Measurements from ENCODE around the gene RPTOR.

Gene RPTOR

DNA sequence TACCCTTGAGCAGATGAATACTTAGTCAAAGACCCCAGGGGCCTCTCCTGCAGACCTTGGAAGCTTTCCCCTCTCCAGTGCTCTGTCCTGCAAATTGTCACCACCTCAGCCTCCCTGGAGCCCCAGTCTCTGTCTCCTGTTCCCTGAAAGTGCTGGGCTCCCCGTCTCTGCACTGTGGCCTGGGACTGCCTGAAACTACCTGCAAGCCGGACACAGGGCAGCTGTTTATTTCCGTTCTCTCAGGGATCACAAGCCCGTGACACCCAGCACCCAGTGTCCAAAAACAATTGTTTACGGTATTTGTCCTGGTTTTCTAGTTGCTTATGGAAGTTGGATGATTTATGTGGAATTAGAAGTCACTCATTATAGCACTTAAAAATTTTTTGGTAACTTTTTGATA lies 365.4 kb downstream of the RPTOR start:
- no peak for DNase-seq (ENCODE audit: low read depth in 2 of 2)

GRCh38 chr17:80912476-80912875 lies 367.8 kb downstream of the RPTOR start:
- DNase-seq (ENCODE audit: low read depth in 2 of 2): no peak

GRCh38 chr17:80913928-80914821 lies 369.5 kb downstream of the RPTOR start:
- DNase-seq (ENCODE audit: low read depth in 2 of 2): no peak

DNA sequence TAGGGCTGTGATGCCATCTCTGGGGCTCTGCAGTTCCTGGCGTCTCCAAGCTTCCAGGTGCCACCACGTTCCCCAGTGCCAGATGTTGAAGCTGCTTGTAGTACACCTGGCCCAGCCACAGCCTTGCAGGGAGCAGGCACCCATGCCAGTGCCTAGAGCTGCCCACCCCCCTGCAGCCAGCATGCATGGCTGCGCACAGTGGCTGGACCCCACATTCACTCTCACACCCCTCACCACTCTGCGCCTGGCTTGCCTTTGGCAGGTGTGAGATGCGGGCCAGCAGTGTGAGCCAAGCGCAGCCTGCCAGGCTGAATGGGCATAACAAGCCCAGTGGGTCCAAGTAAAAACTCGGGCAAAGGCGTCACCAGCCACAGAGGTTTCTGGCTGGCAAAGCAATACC lies 371.6 kb downstream of the RPTOR start:
- DNase-seq (ENCODE audit: low read depth in 2 of 2): no peak

DNA sequence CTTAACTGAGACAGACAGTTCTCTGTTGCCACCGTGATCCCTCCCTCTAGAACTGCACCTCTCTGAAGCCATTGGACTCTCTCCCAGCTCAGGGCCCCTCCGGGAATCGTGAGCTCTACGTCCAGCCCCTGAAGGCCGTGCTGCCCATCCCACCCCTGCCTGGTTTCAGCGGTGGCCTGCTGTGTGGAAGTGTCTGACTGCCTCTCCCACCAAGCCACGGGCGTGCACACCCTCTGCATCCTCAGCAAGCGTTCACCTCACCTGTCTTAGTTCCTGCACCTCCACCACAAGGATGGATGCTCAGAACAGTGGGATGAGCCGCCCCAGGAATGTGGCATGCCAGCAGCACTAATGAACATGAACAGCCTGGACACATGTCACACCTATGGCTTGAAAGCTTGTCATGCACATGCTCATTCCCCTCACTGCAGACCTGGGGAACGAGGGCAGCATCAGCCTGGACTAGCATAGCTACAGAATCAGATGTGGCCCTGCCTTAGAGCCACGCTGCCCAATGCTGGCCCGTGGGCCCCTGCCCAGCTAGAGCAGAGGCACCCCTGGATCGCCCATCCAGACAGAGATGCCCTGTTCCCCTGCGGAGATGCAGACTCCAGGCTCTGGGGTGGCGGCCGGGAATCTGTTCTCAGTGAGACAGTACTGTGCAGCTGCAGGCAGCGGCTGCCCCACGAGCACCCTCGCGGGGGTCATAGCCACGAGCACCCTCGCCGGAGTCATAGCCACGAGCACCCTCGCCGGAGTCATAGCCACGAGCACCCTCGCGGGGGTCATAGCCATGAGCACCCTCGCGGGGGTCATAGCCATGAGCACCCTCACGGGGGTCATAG lies 373.3 kb downstream of the RPTOR start:
- DNase-seq (ENCODE audit: low read depth in 2 of 2): no peak

GRCh38 chr17:80918731-80919130 lies 374.1 kb downstream of the RPTOR start:
- DNase-seq (ENCODE audit: low read depth in 2 of 2): no peak

GRCh38 chr17:80919331-80920311 lies 375.0 kb downstream of the RPTOR start:
- DNase-seq (ENCODE audit: low read depth in 2 of 2): no peak

GRCh38 chr17:80920441-80920840 lies 375.8 kb downstream of the RPTOR start:
- DNase-seq (ENCODE audit: low read depth in 2 of 2): no peak

GRCh38 chr17:80921159-80921558 lies 376.5 kb downstream of the RPTOR start:
- no peak for DNase-seq (ENCODE audit: low read depth in 2 of 2)

DNA sequence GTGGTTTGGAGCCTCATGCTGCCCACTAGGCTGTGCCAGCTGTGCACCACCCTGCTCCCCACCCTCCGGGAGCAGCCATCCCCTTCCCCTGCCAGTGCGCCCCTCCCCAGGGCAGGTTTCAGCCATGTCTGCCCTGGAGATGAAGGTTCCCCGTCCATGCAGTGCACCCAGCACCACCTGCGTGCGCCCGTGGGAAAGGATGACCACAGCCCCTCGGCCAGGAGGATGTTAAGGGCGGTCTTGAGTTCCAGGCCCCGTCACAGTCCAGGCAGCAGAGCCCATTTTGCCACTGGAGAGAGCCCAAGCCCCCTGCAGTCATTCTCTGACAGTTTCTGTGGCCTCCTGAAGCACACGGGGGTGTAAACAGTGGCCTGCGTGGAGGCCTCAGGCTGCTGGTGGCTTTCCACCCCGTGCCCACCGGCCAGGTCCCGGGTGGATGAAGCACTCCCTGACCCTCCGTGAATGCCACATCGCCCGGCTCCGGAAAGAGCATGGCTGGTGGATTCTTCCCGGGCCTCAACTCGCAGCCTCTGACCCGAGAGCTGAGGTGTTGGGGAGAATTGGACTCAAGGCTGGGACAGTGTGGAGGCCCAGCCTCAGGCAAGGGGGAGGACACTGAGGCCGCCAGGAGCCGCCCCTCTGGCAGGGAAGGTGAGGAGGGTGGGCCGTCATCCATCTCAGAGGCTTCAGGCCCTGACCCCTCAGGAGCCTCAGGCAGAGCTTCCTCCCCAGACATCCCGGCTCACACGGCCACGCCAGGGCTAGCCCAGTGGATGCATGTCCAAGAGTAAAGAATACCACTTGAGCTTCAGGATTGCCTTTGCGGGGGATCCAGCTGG lies 377.3 kb downstream of the RPTOR start:
- no peak for DNase-seq (ENCODE audit: low read depth in 2 of 2)

- no peak for DNase-seq (ENCODE audit: low read depth in 2 of 2)
These were observed 378.0 kb downstream of the RPTOR start for GRCh38 chr17:80922580-80923160.

- DNase-seq (ENCODE audit: low read depth in 2 of 2): no peak
These were observed 378.8 kb downstream of the RPTOR start for GRCh38 chr17:80923211-80924110.

DNA sequence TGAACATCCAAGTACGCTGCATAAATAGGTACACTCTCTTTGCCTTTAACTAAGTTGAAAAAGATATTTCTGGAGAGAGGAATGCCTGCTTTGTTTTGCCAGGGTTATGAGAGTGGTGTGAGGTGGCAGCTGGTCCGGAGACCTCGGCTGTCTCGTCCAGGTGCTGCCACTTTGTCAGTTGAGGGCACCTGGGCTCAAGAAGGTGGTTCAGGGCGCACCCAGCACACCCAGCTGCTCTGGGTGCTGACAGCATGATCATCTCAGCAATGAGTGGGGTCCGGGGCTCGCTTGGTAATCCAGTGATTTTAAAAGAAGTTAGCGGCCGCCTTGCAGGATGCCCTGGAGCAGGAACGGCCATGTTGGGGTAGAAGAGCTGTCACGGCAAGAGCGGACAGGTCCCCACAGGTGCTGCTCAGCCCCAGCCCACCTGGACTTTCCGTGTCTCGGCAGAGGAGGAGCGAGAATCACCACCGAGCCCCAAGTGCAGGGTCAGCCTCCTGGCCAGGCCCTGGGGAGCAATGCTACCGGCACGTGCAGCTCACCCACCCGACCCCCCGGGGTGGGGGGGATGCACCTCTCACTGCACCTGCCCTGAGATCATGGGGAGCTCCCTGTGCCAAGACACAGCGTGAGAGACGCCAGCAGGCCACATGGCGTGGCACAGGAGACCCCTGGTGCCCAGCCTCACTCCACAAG lies 379.6 kb downstream of the RPTOR start:
- no peak for DNase-seq (ENCODE audit: low read depth in 2 of 2)

GRCh38 chr17:80924807-80925610 lies 380.4 kb downstream of the RPTOR start:
- no peak for DNase-seq (ENCODE audit: low read depth in 2 of 2)

DNA sequence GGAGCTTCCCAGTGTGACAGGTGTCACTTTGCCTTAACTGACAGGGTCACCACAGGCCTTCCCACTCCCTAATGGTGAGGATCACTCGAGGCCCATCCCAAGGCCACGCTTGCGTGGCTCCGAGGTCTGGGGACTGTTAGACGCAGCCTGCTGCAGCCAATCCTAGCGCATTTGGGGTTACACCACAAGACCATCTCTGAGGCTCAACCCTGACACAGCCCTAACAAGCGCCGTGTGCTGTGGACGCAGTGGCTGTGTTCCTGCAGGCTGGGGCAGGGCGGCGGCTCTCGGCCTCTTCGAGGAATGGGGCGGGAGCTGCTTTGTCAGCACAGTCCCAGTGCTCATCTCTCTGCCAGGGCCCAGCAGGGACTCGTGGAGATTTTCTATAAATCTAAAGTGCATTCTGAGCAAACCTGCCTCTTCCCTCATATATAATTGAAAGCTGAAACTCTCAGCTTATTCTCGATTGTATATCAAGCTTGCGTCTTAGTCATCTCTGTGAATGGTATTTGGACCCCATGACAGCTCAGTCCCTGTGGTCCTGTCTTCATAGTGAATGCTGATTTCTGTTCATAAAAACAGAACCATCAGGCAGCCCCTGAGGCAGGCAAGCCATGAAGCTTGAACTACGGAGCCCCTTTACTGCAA lies 381.2 kb downstream of the RPTOR start:
- DNase-seq (ENCODE audit: low read depth in 2 of 2): no peak

GRCh38 chr17:80926591-80927250 lies 382.1 kb downstream of the RPTOR start:
- DNase-seq (ENCODE audit: low read depth in 2 of 2): no peak

- DNase-seq (ENCODE audit: low read depth in 2 of 2): no peak
These were observed 383.2 kb downstream of the RPTOR start for GRCh38 chr17:80927791-80928216.

Data from stimulated activated CD8-positive, alpha-beta memory T cell treated with anti-CD3 and anti-CD28 coated beads, Interleukin-2, amount 100 ng/mL, for 1 hour (primary cell).